Skeletal muscle tissue (tissue), 4 donors: ENCODE data around the gene HSD3B2. TPM values are rescaled to one million over a fixed set of nuclear protein-coding genes. Genes with fewer than 3 reads are reported as not detected.
"Not testable (repeated sequence)": the region's sequence is repeated elsewhere in the genome, so short reads cannot be mapped to it uniquely, and the experiment has no call there.

Experiments
- H3K27ac ChIP-seq: one replicate; pipeline ENCODE4 v1.7.0; 2013; ENCODE audit warnings: mild to moderate bottlenecking, low read depth, low read length, inconsistent platforms
- H3K27me3 ChIP-seq, 3 donors: one replicate each; pipeline ENCODE4 v1.7.0; 2013; ENCODE audit warnings: low read length in 3 of 3; ENCODE audit not compliant: control insufficient read depth in 3 of 3, insufficient read depth in 3 of 3
- H3K36me3 ChIP-seq, 3 donors: one replicate each; pipeline ENCODE4 v1.7.0; 2013; ENCODE audit warnings: low read length in 3 of 3; ENCODE audit not compliant: control insufficient read depth in 3 of 3, insufficient read depth in 3 of 3
- H3K4me1 ChIP-seq, 3 donors: one replicate each; pipeline ENCODE4 v1.7.0; 2013; ENCODE audit warnings: low read length in 3 of 3, mild to moderate bottlenecking in 3 of 3; ENCODE audit not compliant: control insufficient read depth in 3 of 3, insufficient read depth in 3 of 3
- H3K4me3 ChIP-seq, 3 donors: one replicate each; pipeline ENCODE4 v1.7.0; 2013; ENCODE audit warnings: low read length in 3 of 3
- H3K9ac ChIP-seq, 3 donors: one replicate each; pipeline ENCODE4 v1.7.0; 2013; ENCODE audit warnings: low read length in 3 of 3, mild to moderate bottlenecking in 3 of 3, moderate library complexity in 2 of 3, low read depth in 1 of 3
- H3K9me3 ChIP-seq, 3 donors: one replicate each; pipeline ENCODE4 v1.7.0; 2013; ENCODE audit warnings: low read length in 3 of 3; ENCODE audit not compliant: control insufficient read depth in 3 of 3
- total RNA-seq: library from RNA; depleted of rRNA; stranded (reverse); fragments of >200 nt; gene quantifications from one replicate; pipeline ENCODE4 v1.2.3, GENCODE V29; 2014
- donor health status: Osteomylitis.

HSD3B2 gene
- total RNA-seq, 1 donor from 2014 or later: not detected

DNA sequence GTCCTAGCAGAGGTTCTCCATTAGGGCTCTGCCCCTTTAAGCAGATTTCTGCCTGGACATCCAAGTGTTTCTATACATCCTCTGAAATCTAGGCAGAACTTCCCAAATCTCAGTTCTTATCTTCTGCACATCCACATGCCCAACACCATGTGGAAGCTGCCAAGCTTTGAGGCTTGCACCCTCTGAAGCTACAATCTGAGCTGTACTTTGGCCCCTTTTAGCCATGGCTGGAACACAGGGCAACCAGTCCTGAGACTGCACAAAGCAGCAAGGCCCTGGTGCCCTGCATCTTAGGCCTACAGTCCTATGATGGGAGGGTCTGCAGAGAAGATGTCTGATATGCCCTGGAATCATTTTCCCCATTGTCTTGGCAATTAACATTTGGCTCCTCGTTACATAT is 38.4 kb upstream of the HSD3B2 start:
- no peak overlapping the region for H3K27ac ChIP-seq

GRCh38 chr1:119377594-119377993 is 37.4 kb upstream of the HSD3B2 start:
- not testable (repeated sequence) for H3K4me3 ChIP-seq, H3K27me3 ChIP-seq

More for the DNA sequence above, 38.4 kb upstream of the HSD3B2 start:
- no peak overlapping the region for H3K9ac ChIP-seq
- H3K4me1 ChIP-seq: no peaks in the 10 kb centered on the region
- H3K27me3 ChIP-seq: peaks cover 0 to 3% (median 0%) of the 10 kb centered on the region in 3 donors
- H3K36me3 ChIP-seq: no peaks in the 10 kb centered on the region
- H3K9me3 ChIP-seq: no peaks in the 10 kb centered on the region
- H3K4me3 ChIP-seq: no peak overlapping the region

GRCh38 chr1:119379117-119379516 is 35.8 kb upstream of the HSD3B2 start:
- H3K4me3 ChIP-seq: no peak overlapping the region
- H3K4me1 ChIP-seq: no peaks in the 10 kb centered on the region
- no peak overlapping the region for H3K9ac ChIP-seq
- no peak overlapping the region for H3K27ac ChIP-seq
- no peaks in the 10 kb centered on the region for H3K36me3 ChIP-seq
- no peaks in the 10 kb centered on the region for H3K9me3 ChIP-seq
- H3K27me3 ChIP-seq: peaks cover 0 to 1% (median 0%) of the 10 kb centered on the region in 3 donors

More at GRCh38 chr1:119377594-119377993, 37.4 kb upstream of the HSD3B2 start:
- not testable (repeated sequence) for H3K9me3 ChIP-seq, H3K27ac ChIP-seq, H3K36me3 ChIP-seq, H3K9ac ChIP-seq, H3K4me1 ChIP-seq

DNA sequence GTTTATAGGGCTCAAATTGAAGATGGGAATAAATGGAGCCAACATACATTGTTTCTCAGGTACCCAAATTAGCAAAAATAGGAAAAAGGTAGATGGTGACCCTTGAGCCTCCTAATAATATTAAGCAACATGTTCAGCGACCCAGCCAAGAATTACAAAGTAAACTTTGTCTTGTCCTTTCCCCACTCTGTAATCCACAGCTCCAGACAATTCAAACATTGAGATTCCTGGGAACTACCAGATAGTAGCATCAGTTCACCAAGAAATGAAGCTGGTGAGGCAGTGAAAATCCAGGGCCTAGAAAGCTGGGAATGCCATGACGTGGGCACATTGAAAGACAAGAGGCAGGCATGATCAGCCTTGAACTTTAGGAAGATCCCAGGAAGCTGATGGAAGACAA is 34.6 kb upstream of the HSD3B2 start:
- no peaks in the 10 kb centered on the region for H3K36me3 ChIP-seq
- no peaks in the 10 kb centered on the region for H3K27me3 ChIP-seq
- no peak overlapping the region for H3K27ac ChIP-seq
- no peak overlapping the region for H3K9ac ChIP-seq
- no peaks in the 10 kb centered on the region for H3K9me3 ChIP-seq
- no peaks in the 10 kb centered on the region for H3K4me1 ChIP-seq
- H3K4me3 ChIP-seq: no peak overlapping the region

DNA sequence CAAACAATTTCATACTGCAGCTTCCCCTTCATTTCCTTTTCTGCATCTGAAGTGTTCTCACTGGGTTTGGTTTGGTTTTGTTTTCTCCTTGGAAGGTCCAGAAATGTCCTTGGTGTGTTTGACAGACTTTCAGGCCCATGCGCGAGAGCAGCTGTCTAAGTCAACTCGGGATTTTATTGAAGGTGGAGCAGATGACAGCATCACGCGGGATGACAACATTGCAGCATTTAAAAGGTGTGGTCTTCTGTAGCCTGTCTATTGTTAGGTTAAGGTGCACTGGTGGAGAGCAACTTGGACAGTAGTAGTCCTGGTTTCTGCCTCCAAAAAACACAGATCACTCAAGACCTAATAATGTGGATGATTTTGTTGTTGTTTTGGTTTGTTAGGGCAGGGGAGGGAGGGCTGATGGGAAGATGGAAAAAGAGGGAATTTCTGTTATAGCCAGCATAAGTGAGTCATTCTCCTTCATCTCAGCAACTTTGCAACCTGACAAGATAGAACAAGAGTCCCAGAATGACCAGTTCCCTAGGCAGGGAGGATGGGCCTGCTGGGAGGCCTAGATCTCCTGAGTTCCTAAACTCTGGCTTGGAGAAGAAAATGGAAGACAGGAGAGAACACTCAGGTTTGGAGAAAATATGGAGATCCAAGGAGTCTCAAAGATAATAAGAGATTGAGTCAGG is 33.8 kb upstream of the HSD3B2 start:
- no peaks in the 10 kb centered on the region for H3K4me1 ChIP-seq
- H3K9me3 ChIP-seq: no peaks in the 10 kb centered on the region
- H3K27ac ChIP-seq: no peak overlapping the region
- H3K9ac ChIP-seq: no peak overlapping the region
- no peaks in the 10 kb centered on the region for H3K27me3 ChIP-seq
- H3K36me3 ChIP-seq: no peaks in the 10 kb centered on the region
- H3K4me3 ChIP-seq: no peak overlapping the region

- Histone ChIP-seq H3K4me3 (no peak overlapping the region), H3K4me1 (no peaks in the 10 kb centered on the region), H3K9ac (no peak overlapping the region), H3K36me3 (no peaks in the 10 kb centered on the region), H3K9me3 (no peaks in the 10 kb centered on the region), H3K27ac (no peak overlapping the region), H3K27me3 (no peaks in the 10 kb centered on the region)
Observed at GRCh38 chr1:119384591-119384990, 30.4 kb upstream of the HSD3B2 start.

DNA sequence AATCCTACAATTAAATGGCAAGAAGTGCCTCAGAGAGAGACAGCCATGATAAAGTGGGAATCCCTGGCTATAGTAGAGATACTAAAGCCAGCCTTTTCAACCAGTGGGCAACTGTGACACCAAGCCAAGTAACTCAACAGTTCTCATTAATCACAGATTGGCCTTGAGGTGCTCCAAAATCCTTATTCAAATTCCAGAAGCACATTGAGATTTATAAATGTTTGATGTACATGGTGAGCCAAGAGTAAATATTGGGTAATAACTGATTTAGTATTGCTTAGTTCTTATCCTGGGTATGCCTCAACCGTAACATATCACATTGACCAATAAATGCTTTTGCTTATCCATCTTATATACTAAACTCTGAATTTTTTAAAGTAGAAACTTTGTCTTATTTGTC is 29.3 kb upstream of the HSD3B2 start:
- Histone ChIP-seq H3K36me3 (no peaks in the 10 kb centered on the region), H3K9me3 (no peaks in the 10 kb centered on the region), H3K27me3 (no peaks in the 10 kb centered on the region), H3K27ac (no peak overlapping the region), H3K4me3 (no peak overlapping the region), H3K9ac (no peak overlapping the region), H3K4me1 (no peaks in the 10 kb centered on the region)

DNA sequence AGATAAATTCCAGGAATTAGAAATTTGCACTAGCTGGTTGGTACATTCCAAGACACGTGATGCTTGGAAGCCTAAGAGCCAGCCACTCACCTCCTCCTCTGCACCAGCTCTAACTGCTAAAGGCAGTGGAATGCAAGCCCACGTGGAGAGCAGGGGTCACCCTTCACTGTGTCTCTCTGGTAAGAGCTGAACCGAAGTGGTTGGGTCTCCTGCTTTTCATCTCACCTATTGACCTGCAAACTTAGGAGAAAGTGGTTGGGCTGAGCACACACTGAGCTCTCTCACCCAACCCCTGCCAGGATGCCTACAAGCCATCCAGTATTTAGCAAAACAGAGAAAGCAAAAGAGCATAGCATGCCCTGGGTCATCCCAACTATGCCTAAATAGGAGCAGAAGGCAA is 27.1 kb upstream of the HSD3B2 start:
- Histone ChIP-seq H3K36me3 (no peaks in the 10 kb centered on the region), H3K4me1 (no peaks in the 10 kb centered on the region), H3K4me3 (no peak overlapping the region), H3K27me3 (no peaks in the 10 kb centered on the region), H3K9me3 (no peaks in the 10 kb centered on the region), H3K27ac (no peak overlapping the region), H3K9ac (no peak overlapping the region)

DNA sequence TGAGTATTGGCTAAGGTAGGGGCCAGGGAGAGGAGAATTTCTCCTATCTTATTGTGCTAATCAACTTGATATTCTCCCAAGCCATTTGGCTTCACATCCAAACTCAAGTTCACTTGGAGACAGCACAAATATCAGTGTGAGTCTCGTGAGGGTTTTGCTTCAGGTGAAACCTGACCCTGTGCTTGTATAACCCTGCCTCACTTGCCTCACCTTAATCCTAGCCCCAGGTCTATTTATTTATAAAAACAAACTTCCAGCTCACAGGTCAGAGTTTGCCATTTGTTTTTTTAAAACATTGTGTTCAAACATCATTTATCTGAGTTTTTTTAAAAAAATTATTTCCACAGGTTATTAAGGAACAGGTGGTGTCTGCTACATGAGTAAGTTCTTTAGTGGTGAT is 26.5 kb upstream of the HSD3B2 start:
- Histone ChIP-seq H3K4me3 (no peak overlapping the region), H3K36me3 (no peaks in the 10 kb centered on the region)

GRCh38 chr1:119390526-119390925 is 24.4 kb upstream of the HSD3B2 start:
- Histone ChIP-seq H3K36me3 (no peaks in the 10 kb centered on the region), H3K4me3 (no peak overlapping the region), H3K27ac (no peak overlapping the region), H3K9ac (no peak overlapping the region), H3K27me3 (no peaks in the 10 kb centered on the region), H3K9me3 (no peaks in the 10 kb centered on the region), H3K4me1 (no peaks in the 10 kb centered on the region)

More for the DNA sequence above, 26.5 kb upstream of the HSD3B2 start:
- H3K4me1 ChIP-seq: no peaks in the 10 kb centered on the region
- H3K9me3 ChIP-seq: no peaks in the 10 kb centered on the region
- no peak overlapping the region for H3K27ac ChIP-seq
- no peaks in the 10 kb centered on the region for H3K27me3 ChIP-seq
- no peak overlapping the region for H3K9ac ChIP-seq
